Left colon (tissue), 2 donors: ENCODE results near the gene SORBS1. TPM values are rescaled to one million over a fixed set of nuclear protein-coding genes. Genes with fewer than 3 reads are reported as not detected.

Experiments used
- ATAC-seq: fragments of 200-7000 bp; cut with Tn5 transposase; one replicate; pipeline ENCODE4 v1.9.1; 2020; ENCODE audit warnings: mild to moderate bottlenecking, moderate library complexity
- DNase-seq, 2 donors: peaks; one replicate each; pipeline ENCODE4 v3.0.0-alpha.2; 2020
- intact Hi-C, 2 donors: fragments of 100-400 bp; cut with DNase I in 1 of 2; cut with micrococcal nuclease in 1 of 2; formaldehyde crosslinking; loops; one replicate each; pipeline versions ENCODE4 v1.11.2 to v1.14.0; 2022; cut with DNase I, micrococcal nuclease
- total RNA-seq, 2 donors: library from RNA; stranded (reverse); fragmentation: NEBNext Ultra II Directional; extraction: Animal tissue kit (Norgen Biotek cat#: 25700); gene quantifications; one replicate each; pipeline ENCODE4 v1.2.1, GENCODE V29; 2021
- donor health status: DM: no; HTN: no; CAD: no.
- donor health status: DM: yes; HTN: yes; CAD: no.

The SORBS1 gene
- total RNA-seq, 2 donors from 2014 or later = 20.6 to 120 TPM

GRCh38 chr10:95328013-95328412 lies 233.2 kb downstream of the SORBS1 start:
- no peak for ATAC-seq
- intact Hi-C loops = no loop called here

DNA sequence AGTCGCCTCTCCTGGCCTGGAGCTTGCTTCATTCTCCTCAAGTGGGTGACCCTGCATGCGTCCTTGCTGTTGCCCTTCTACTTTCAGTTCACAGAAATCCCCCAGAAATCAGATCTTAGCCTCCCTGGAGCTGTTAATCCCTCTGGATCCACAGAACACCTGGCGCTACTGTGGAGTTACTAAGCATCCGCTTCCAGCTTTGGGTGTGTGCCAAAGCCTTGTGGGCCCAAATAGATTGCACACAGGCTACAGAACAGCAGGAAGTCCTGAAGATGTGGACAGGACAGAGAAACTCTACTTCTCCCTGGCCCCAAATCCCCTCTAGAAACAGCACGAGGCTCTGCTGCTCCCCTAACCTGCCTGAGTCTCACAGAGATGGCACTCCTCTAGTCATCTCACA lies 233.8 kb downstream of the SORBS1 start:
- intact Hi-C loops = no loop called here
- ATAC-seq (peak; percentile 65), DNase-seq (peak; percentile 51 to 55)

More at GRCh38 chr10:95328013-95328412, 233.2 kb downstream of the SORBS1 start:
- DNase-seq = no peak

GRCh38 chr10:95326396-95326795 lies 234.8 kb downstream of the SORBS1 start:
- ATAC-seq (no peak), DNase-seq (no peak)
- intact Hi-C loops = no loop called here

DNA sequence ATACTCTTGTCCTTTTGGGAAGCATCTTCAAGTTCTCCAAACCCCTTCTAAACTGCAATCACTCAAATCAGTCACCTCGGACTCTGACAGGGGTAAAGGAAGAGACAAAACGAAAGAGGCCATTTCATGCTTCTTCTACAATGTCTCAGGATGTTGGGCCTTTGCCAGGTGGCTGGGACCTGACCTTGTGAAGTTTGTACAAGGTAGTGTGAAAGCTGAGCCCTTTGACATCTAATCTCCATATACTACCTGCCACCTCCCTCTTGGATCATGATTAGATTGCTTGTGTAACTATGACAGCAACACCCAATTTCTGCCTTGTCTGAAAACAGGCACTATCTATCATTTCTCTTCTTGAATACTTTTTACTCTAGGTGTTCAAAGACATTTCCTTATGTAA lies 235.3 kb downstream of the SORBS1 start:
- peak; percentile 63 for ATAC-seq
- intact Hi-C loops = no loop called here
- DNase-seq = no peak

DNA sequence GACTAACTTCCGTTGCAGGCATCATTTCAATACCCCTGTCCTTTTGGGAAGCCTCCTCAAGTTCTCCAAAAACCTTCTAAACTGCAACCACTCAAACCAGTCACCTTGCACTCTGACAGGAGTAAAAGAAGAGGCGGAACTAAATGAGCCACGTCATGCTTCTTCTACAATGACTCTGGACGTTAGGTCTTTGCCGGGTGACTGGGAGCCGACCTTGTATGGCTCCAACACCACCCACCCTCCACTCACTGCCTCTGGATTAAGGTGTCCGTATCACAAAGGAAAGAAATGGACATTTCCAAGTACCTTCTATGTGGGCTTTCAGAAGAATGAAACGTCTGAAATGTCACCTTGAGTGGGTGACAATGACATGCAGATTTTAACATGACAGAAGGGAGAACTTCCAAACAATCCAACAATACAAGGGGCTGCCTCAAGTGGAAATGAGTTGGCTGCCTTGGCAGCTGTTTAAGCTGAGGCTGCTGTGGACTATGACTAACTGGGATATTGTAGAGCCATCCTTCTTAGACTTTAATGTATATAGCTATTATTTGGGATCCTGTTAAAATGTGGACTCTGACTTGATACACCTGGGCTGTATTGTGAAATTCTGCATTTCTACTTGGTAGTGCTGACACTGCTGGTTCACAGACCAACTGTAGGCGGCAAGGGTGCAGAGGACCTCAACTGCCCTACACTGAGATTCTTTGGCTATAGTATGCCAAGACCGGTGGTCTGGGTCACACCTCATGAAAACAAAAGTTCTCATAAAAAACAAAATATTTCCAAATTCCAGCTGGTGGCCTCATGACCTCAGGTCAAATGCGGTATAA lies 236.5 kb downstream of the SORBS1 start:
- ATAC-seq (no peak), DNase-seq (no peak)
- intact Hi-C loops = no loop called here

- intact Hi-C loops = no loop called here
- ATAC-seq (no peak), DNase-seq (no peak)
Measured at GRCh38 chr10:95321554-95322301, 239.4 kb downstream of the SORBS1 start.

- intact Hi-C loops = no loop called here
- ATAC-seq (no peak), DNase-seq (no peak)
Measured at GRCh38 chr10:95319239-95319638, 241.9 kb downstream of the SORBS1 start.

DNA sequence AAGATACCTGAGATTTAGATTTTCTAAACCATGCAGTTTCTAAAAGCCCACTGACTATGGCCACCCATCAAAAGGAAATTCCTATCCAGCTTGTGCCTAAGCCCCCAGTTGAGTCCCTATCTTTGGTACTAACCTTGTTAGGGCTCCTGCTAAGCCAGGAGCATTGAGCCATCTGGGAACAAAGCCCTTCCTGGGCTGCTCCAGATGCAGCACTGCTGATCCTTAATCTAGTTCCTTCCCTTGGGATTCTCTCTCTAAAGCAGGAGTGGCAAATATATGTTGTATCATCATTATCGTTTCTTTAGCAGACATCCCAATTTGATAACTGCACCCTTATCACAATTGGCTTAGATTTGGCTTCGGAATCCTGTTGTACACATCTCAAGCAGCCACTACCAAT lies 245.7 kb downstream of the SORBS1 start:
- ATAC-seq = no peak
- intact Hi-C loops = no loop called here
- DNase-seq = no peak

GRCh38 chr10:95314192-95314918 lies 246.8 kb downstream of the SORBS1 start:
- ATAC-seq = no peak
- no peak for DNase-seq
- intact Hi-C loops = no loop called here

GRCh38 chr10:95312986-95313495 lies 248.1 kb downstream of the SORBS1 start:
- no peak for ATAC-seq
- intact Hi-C loops = no loop called here
- DNase-seq = no peak

DNA sequence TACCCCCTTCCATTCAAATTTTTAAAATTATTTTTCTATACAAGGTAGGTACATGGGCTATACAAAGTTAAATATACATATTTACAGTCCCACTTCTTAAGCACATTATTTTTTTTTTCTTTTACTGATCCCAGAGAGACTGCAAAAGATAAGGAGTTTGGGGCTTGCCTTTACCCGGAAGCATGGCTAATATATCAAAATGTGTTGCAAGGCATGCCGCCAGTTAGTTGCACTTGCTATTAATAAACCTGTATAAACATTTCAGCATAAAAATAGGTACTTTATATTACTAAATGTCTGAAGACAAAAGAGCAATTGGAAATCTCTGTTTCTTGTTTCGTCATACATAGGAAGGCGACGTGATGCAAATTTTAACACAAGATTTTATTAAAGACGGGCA lies 248.9 kb downstream of the SORBS1 start:
- intact Hi-C loops = no loop called here
- DNase-seq (no peak), ATAC-seq (no peak)

DNA sequence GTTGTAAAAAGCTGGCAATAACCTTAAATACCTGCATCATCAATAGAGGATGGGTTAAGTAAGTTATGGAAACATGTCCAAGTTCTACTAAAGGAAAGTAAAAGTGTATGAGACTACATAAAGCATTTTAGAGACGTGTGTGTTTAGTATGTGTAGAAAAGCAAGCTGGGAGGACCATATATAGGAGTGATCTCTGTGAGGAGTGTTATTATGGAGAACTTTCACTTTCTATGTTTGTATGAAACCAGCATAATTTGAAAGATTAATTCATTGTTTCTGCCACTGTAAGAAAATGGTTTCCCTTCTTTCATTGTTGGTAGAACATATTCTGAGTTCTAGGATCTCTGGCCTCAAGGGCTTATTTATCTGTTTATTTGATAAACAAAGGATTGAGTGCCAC lies 251.2 kb downstream of the SORBS1 start:
- intact Hi-C loops = no loop called here
- ATAC-seq (peak; percentile 47), DNase-seq (no peak)

DNA sequence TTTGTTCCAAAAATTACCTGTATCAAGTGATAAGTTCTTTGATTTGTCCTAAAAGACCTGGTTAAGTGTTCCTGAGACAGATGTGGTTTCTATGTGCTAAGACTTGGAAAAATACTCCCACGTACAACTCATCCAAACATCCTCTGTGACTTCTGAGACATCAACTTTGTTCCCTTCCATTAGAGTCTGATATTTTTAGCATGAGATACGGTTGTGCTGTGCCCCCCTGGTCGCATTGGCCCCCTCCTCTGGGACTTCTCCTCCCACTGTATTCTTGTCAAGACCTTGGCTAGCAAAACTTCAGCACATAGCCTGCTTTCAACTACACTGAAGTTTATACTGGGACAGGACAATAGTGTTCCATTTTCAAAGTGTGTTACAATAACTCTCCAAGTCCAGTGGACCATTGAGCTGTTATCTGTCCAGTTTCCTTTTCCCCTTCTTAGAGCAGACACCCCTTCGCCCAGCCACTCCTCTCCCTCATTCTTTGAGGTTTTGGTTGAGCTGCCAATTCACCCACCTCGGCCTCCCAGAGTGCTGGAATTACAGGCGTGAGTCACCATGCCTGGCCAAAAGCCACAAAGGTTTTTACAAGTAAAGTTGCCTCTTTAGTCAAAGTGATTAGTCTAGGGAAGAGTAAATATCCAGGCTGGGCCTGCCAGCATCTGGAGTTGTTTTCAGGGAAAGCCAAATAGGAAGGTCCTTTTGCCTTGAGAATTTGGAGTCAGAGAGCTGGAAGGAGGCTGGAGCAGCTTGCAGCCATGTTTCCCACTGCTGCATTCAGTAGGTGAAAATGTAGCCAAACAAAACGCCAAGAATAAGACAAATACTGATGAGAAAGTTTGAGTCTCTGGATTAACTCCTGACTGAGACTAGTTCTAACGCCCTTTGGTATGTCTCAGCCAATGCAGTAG lies 252.5 kb downstream of the SORBS1 start:
- peak; percentile 73 for ATAC-seq
- peak; percentile 81 to 92 for DNase-seq
- intact Hi-C loops = no loop called here

DNA sequence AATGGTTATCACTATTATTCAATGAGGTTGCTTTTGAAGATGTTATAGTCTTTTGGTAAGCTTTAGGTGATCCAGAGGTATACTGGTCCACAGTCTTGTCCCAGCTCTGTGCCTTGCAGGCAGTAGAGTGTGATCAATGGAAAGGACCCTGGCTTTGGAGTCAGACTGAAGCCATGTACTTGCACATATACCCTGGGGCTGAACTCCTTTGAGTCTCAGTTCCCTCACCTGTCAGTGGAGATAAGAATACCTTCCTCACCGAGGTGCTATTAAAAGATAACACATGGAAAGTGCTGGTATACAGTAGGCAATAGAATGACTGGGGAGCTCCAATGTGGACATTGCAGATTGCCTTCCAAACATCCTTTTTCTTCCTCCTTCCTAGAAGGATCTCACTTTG lies 254.3 kb downstream of the SORBS1 start:
- ATAC-seq = no peak
- intact Hi-C loops = no loop called here
- DNase-seq = no peak

- DNase-seq (no peak), ATAC-seq (no peak)
- intact Hi-C loops = no loop called here
Measured at GRCh38 chr10:95306318-95306650, 254.9 kb downstream of the SORBS1 start.

GRCh38 chr10:95305606-95306317 lies 255.4 kb downstream of the SORBS1 start:
- no peak for DNase-seq
- intact Hi-C loops = no loop called here

GRCh38 chr10:95304976-95305375 lies 256.2 kb downstream of the SORBS1 start:
- intact Hi-C loops = no loop called here
- DNase-seq (no peak), ATAC-seq (no peak)

More at GRCh38 chr10:95305606-95306317, 255.4 kb downstream of the SORBS1 start:
- ATAC-seq = peak; percentile 25

DNA sequence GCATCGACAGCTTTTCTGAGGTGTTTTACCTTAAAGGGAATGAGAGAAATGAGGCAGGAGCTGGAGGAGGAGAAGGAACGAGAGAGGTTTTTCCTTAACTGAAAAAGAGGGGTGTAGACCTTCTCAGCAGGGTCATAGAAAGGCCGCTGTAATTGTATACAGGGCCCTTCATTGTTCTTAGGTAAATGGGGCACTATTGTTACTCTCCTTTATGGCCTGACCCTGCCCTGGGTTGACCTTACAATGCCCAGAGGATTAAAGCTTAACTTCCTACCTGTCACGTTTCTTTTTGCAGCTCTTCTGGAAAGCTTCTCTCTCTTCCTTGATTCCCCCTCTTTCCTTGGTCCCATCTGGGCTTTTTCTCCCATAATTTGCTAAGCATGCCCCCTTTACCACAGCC lies 256.7 kb downstream of the SORBS1 start:
- DNase-seq = no peak
- ATAC-seq = peak; percentile 47
- intact Hi-C loops = no loop called here
